Liver (tissue), 9 donors: ENCODE data around the gene WNT1. TPM values are rescaled to one million over a fixed set of nuclear protein-coding genes. Genes with fewer than 3 reads are reported as not detected.

Experiments
- DNase-seq: peaks from one replicate; pipeline ENCODE4 v3.0.0-alpha.2; 2017; ENCODE audit warnings: low spot score
- H3K27ac ChIP-seq, 2 donors: one replicate each; pipeline ENCODE4 v1.7.0; 2013; ENCODE audit warnings: inconsistent platforms in 2 of 2, low read length in 2 of 2, control low read depth in 1 of 2, low read depth in 1 of 2, mild to moderate bottlenecking in 1 of 2
- H3K27me3 ChIP-seq, 4 donors: one replicate each; pipeline versions ENCODE4 v1.6.1 to v1.7.0; 2013; ENCODE audit warnings: low read length in 3 of 4, inconsistent platforms in 1 of 4, mild to moderate bottlenecking in 1 of 4, moderate library complexity in 1 of 4; ENCODE audit not compliant: control insufficient read depth in 4 of 4, insufficient read depth in 4 of 4
- H3K36me3 ChIP-seq, 4 donors: one replicate each; pipeline versions ENCODE4 v1.6.1 to v1.7.0; 2013; ENCODE audit warnings: low read length in 3 of 4, mild to moderate bottlenecking in 3 of 4, low read depth in 1 of 4, moderate library complexity in 1 of 4; ENCODE audit not compliant: control insufficient read depth in 4 of 4, insufficient read depth in 3 of 4
- H3K4me1 ChIP-seq, 4 donors: one replicate each; pipeline versions ENCODE4 v1.6.1 to v1.7.0; 2013; ENCODE audit warnings: low read length in 3 of 4, mild to moderate bottlenecking in 3 of 4, moderate library complexity in 1 of 4; ENCODE audit not compliant: control insufficient read depth in 4 of 4, insufficient read depth in 4 of 4
- H3K4me3 ChIP-seq, 3 donors: one replicate each; pipeline versions ENCODE4 v1.6.1 to v1.7.0; 2013; ENCODE audit warnings: low read length in 3 of 3, control low read depth in 1 of 3, low read depth in 1 of 3, mild to moderate bottlenecking in 1 of 3
- H3K9ac ChIP-seq, 2 donors: one replicate each; pipeline ENCODE4 v1.7.0; 2013; ENCODE audit warnings: low read length in 2 of 2, mild to moderate bottlenecking in 2 of 2, moderate library complexity in 2 of 2, control low read depth in 1 of 2, low read depth in 1 of 2
- H3K9me3 ChIP-seq, 4 donors: one replicate each; pipeline versions ENCODE4 v1.6.1 to v1.7.0; 2013; ENCODE audit warnings: low read length in 3 of 4; ENCODE audit not compliant: control insufficient read depth in 4 of 4
- ATF3 ChIP-seq: IDR thresholded peaks from 2 replicates; pipeline ENCODE4 v1.6.1; 2016; ENCODE audit warnings: antibody characterized with exemption
- CTCF ChIP-seq: fragments of 150-350 bp; IDR thresholded peaks from 2 replicates; pipeline ENCODE4 v1.5.1; 2017; ENCODE audit warnings: improper control_type of control experiment, low read depth, low read length; ENCODE audit not compliant: missing input control
- EGR1 ChIP-seq, 2 donors: IDR thresholded peaks; 2 replicates each; pipeline ENCODE4 v1.6.1; 2016 to 2018; ENCODE audit warnings: antibody characterized with exemption in 2 of 2, low read depth in 2 of 2
- FOXA1 ChIP-seq: IDR thresholded peaks from 2 replicates; pipeline ENCODE4 v1.6.1; 2016; ENCODE audit warnings: antibody characterized with exemption
- FOXA2 ChIP-seq: IDR thresholded peaks from 2 replicates; pipeline ENCODE4 v1.6.1; 2016; ENCODE audit warnings: antibody characterized with exemption
- GABPA ChIP-seq, 2 donors: IDR thresholded peaks in 1 of 2; conservative IDR thresholded peaks in 1 of 2; 2 replicates each; pipeline ENCODE4 v1.6.1; 2016; ENCODE audit warnings: antibody characterized with exemption in 2 of 2, mild to moderate bottlenecking in 1 of 2, moderate library complexity in 1 of 2
- HNF4A ChIP-seq, 2 donors: conservative IDR thresholded peaks; 2 replicates each; pipeline ENCODE4 v1.6.1; 2016; ENCODE audit warnings: antibody characterized with exemption in 2 of 2, mild to moderate bottlenecking in 2 of 2
- HNF4G ChIP-seq: IDR thresholded peaks from 2 replicates; pipeline ENCODE4 v1.6.1; 2016; ENCODE audit warnings: antibody characterized with exemption
- JUND ChIP-seq, 2 donors: IDR thresholded peaks; 2 replicates each; pipeline ENCODE4 v1.6.1; 2016; ENCODE audit warnings: antibody characterized with exemption in 2 of 2
- MAX ChIP-seq: IDR thresholded peaks from 2 replicates; pipeline ENCODE4 v1.6.1; 2016; ENCODE audit warnings: antibody characterized with exemption
- NR2F2 ChIP-seq: IDR thresholded peaks from 2 replicates; pipeline ENCODE4 v1.6.1; 2016; ENCODE audit warnings: antibody characterized with exemption
- RAD21 ChIP-seq, 2 donors: IDR thresholded peaks; 2 replicates each; pipeline ENCODE4 v1.6.1; 2016; ENCODE audit warnings: antibody characterized with exemption in 2 of 2, mild to moderate bottlenecking in 2 of 2
- REST ChIP-seq: IDR thresholded peaks from 2 replicates; pipeline ENCODE4 v1.6.1; 2016; ENCODE audit warnings: antibody characterized with exemption, mild to moderate bottlenecking
- RXRA ChIP-seq, 2 donors: IDR thresholded peaks; 2 replicates each; pipeline ENCODE4 v1.6.1; 2017 to 2018; ENCODE audit warnings: antibody characterized with exemption in 2 of 2, mild to moderate bottlenecking in 1 of 2
- SP1 ChIP-seq: IDR thresholded peaks from 2 replicates; pipeline ENCODE4 v1.6.1; 2018; ENCODE audit warnings: antibody characterized with exemption, mild to moderate bottlenecking
- TAF1 ChIP-seq: conservative IDR thresholded peaks from 2 replicates; pipeline ENCODE4 v1.6.1; 2016; ENCODE audit warnings: antibody characterized with exemption, mild to moderate bottlenecking
- YY1 ChIP-seq: IDR thresholded peaks from 2 replicates; pipeline ENCODE4 v1.6.1; 2016; ENCODE audit warnings: antibody characterized with exemption, mild to moderate bottlenecking
- ZBTB33 ChIP-seq: IDR thresholded peaks from 2 replicates; pipeline ENCODE4 v1.6.1; 2016; ENCODE audit warnings: antibody characterized with exemption
- WGBS: extraction: QIAGEN DNeasy Blood & Tissue Kit; methylation state at CpG from one replicate; pipeline ENCODE4 v1.1.7; 2013; 5-methylcytosine and 5-hydroxymethylcytosine counted together
- polyA plus RNA-seq, 2 donors: library from polyadenylated mRNA; stranded (reverse) in 1 of 2; unstranded in 1 of 2; fragments of 200-250 nt in 1 of 2; fragments of >200 nt in 1 of 2; fragmentation: Nextera tagmentation in 1 of 2; extraction: Ambion mirVana in 1 of 2; gene quantifications; one replicate each; pipeline versions ENCODE4 v1.2.1 to v1.2.3, GENCODE V29; 2013 to 2015
- total RNA-seq, 2 donors: library from RNA; depleted of rRNA; stranded (reverse); fragments of >200 nt; gene quantifications; one replicate each; pipeline ENCODE4 v1.2.3, GENCODE V29; 2014
- donor health status: healthy.
- donor health status: healthy.
- donor health status: healthy.
- donor health status: healthy.
- donor health status: healthy.

Gene WNT1
- total and polyA plus RNA-seq, 4 donors, result not detected

GRCh38 chr12:48985901-48986300, 7.8 kb downstream of the WNT1 start:
- Histone ChIP-seq H3K9me3 (no peaks in the 10 kb centered on the region), H3K9ac (no peak overlapping the region), H3K27me3 (peaks cover 0 to 13% (median 5%) of the 10 kb centered on the region in 4 donors), H3K36me3 (no peaks in the 10 kb centered on the region), H3K4me3 (no peak overlapping the region), H3K4me1 (peaks cover 3 to 7% (median 4%) of the 10 kb centered on the region in 4 donors), H3K27ac (no peak overlapping the region)
- TF ChIP-seq CTCF (no peak), MAX (no peak)
- WGBS, result 78% methylated on average over 2 of the region's 2 CpGs
- no peak for DNase-seq

GRCh38 chr12:48986720-48987291, 8.7 kb downstream of the WNT1 start:
- Histone ChIP-seq H3K9ac (no peak overlapping the region), H3K9me3 (no peaks in the 10 kb centered on the region), H3K27ac (no peak overlapping the region), H3K27me3 (peaks cover 0 to 9% (median 5%) of the 10 kb centered on the region in 4 donors), H3K4me1 (no peaks in the 10 kb centered on the region), H3K36me3 (no peaks in the 10 kb centered on the region), H3K4me3 (no peak overlapping the region)
- no peak for DNase-seq
- 59% methylated on average over 23 of the region's 23 CpGs for WGBS
- TF ChIP-seq ATF3 (no peak), REST (no peak), MAX (no peak), CTCF (no peak), SP1 (no peak), RAD21 (IDR thresholded peaks at IDR 0.05) (no peak), EGR1 (IDR thresholded peaks at IDR 0.05; ENCODE audit: low read depth in 2 of 2) (no peak), JUND (IDR thresholded peaks at IDR 0.05) (no peak), YY1 (no peak), FOXA1 (no peak), FOXA2 (no peak), NR2F2 (no peak), RXRA (IDR thresholded peaks at IDR 0.05) (no peak), HNF4G (no peak), TAF1 (no peak), GABPA (IDR thresholded peaks at IDR 0.05 in 1 of 2, conservative IDR thresholded peaks at IDR 0.05 in 1 of 2) (no peak), ZBTB33 (no peak), HNF4A (conservative IDR thresholded peaks at IDR 0.05) (no peak)
